Stimulated activated CD8-positive, alpha-beta memory T cell treated with anti-CD3 and anti-CD28 coated beads, Interleukin-7, amount 100 ng/mL, for 4 hours (primary cell): ENCODE results near the gene CACNA1C.
"Not testable (repeated sequence)": the region's sequence is repeated elsewhere in the genome, so short reads cannot be mapped to it uniquely, and the experiment has no call there.

ENCODE experiments used
- DNase-seq, 2 donors: peaks; one replicate each; pipeline ENCODE4 v3.0.0-alpha.2; 2020; ENCODE audit warnings: low read depth in 2 of 2

Gene CACNA1C

DNA sequence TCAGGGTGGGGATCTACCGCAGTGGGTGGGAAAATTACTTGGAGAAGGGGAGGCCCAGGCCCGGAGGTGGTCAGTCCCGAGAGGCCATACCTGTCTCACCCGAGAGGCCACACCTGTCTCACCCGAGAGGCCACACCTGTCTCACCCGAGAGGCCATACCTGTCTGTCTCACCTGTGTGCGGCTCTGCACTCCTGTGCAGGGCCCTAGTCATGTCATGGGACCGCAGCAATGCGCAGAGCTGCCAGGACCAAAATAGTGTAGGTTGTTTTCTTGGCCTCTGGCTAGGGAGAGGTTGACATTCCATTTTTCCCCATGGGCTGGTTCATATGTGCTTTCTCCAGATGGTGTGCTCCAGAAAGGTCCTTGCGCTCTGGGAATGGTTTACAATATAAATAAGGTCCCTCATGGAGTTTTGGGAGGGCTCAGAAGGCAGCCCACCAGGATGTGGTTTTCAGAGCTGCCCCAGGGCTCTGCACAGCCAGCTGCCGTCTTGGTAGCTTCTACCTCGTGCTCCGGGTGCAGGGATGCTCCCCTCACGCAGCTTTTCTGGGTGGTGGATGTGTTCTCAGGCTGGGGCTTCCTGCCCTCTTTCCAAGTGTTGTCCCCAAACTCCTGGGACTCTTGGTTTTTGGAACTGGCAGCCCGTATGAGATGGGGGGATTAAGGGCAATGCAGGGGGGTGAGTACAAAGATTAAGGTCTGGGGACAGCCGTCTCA, 58.2 kb downstream of the CACNA1C start:
- no peak for DNase-seq

GRCh38 chr12:2111826-2112225, 59.0 kb downstream of the CACNA1C start:
- DNase-seq = no peak

DNA sequence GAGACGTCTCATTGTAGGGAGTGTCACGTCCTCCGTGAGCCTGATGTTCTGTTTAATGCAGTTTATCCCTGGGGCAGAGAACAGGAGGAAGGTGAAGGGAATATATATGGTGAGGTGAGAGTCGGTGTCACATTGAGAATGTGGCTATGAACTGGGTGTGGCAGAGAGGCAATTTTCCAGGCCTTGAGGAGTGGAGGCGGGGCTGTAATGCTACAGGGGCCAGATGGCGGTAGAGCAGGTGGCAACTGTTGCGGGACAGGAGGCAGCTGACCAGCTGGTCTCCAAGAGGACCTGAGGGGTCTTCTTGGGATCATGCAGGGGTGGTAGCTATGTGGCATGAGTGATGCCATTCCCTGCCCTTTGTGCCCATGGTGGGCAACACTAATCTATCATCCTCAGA, 59.6 kb downstream of the CACNA1C start:
- no peak for DNase-seq

- DNase-seq = no peak
Observed at GRCh38 chr12:2113119-2113912, 60.5 kb downstream of the CACNA1C start.

- DNase-seq = no peak
Observed at GRCh38 chr12:2114071-2114470, 61.3 kb downstream of the CACNA1C start.

DNA sequence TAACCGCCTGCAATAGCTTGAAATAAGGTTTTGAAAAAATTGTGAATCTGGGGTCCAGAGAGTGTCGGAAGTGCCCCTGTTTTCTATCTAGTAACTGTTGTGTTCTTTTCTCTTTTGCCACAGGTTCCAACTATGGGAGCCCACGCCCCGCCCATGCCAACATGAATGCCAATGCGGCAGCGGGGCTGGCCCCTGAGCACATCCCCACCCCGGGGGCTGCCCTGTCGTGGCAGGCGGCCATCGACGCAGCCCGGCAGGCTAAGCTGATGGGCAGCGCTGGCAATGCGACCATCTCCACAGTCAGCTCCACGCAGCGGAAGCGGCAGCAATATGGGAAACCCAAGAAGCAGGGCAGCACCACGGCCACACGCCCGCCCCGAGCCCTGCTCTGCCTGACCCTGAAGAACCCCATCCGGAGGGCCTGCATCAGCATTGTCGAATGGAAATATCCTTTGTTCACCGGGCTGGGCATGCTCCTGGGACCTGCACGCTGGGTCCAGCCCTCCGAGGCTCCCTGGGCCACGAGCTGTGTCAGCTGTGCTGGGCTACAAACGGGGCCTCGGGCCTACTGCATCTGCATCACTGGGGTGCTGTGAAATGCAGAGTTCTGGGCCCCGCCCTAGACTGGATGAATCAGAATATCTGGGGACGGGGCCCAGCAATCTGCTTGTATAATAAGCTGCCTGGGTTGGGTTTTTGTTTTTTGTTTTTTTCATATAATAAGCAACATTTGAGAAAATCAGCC, 62.5 kb downstream of the CACNA1C start:
- DNase-seq = no peak

DNA sequence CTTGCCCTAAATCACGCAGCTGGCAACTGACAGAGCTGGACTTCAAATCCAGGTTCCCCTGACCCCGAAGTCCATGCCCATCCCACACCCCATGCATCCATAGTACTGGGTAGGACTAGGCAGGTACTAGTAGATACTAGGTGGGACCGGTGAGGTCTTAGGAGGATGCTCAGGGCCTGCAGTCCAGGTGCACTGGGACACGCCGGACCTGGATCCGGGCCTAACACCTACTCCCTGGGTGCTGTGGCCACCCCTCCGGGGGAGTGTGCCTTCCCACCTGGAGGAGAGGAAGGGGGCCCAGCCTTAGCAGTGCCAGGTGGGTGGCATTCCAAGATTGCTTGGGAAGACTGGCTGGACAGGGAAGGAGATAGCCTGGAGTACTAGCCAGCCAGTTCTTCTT, 64.8 kb downstream of the CACNA1C start:
- DNase-seq = no peak

DNA sequence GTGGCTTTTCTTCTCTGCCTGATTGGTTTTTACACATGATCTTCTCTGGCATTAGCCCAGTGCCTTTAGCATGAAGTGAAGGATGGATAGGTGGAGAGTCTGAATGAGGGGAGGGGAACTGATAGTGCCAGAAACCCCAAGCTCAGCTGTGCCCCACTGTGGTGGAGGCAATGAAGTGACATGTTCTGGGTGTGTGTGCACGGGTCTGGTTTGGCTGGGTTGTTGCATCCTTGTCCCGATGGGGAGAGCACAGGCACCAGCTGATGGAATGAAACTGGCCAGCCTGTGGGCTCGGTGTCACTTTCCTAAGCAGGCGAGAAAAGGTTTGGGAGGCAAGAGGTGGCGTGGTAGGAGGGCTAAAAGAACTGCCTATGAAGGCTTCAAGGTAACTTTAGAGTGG, 65.3 kb downstream of the CACNA1C start:
- DNase-seq = no peak

- DNase-seq = no peak
Observed at GRCh38 chr12:2118481-2119255, 65.9 kb downstream of the CACNA1C start.

- no peak for DNase-seq
Observed at GRCh38 chr12:2119266-2119665, 66.5 kb downstream of the CACNA1C start.

GRCh38 chr12:2120982-2121758, 68.4 kb downstream of the CACNA1C start:
- no peak for DNase-seq

GRCh38 chr12:2124466-2125023, 71.8 kb downstream of the CACNA1C start:
- no peak for DNase-seq

GRCh38 chr12:2125651-2126522, 73.1 kb downstream of the CACNA1C start:
- no peak for DNase-seq

DNA sequence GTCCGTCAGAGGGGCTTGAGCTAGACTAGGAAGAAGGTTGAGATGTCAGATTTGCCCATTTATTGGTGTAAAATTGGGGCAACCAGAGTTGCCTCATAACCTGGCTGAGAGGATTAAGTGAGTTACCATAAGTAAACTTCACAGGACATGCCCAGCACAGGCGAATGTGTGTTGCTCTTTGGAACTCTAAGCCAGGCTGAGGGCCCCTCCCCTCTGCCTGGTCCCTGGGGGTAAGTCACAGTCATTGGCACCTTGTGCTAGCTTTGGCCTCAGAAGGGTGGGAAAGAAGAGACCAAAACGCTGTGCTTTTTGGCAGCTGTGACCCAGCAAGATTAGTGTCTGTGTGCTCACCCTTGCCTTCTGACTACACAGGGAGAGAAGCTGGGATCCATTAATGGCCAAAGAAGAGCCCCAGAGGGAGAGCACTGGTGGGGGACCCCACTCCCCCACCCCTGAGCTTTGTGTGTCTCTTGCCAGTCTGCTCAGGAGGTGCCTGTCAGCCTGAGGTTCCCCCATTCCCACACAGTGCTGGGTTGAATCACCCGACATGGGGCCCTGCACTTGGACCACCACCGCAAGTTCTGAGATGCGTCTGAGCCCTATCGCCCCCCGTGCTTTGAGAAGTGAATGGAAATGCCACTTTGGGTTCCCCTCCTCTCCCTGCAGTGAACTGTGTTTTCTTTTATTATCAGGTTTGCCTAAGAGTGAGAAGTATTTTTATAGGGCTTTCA, 74.1 kb downstream of the CACNA1C start:
- DNase-seq = no peak

DNA sequence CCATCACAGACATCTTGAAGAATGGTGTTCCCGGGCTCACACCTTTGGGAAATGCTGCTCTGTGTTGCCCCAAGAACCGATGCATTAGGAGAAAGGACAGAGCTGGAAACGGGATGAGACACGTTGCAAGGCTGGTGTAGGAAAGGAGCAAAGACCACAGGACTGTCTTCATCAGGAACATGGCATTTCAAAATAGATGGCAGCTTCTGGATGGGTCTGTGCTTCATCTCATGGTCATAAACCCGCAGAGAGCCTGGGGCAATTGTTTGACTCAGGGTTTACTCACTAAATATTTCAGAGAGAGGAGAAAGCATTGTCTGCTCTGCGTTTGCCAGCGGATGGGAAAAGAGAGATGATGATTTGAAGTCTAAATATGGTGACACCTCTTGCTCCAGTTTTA, 76.3 kb downstream of the CACNA1C start:
- no peak for DNase-seq

GRCh38 chr12:2135661-2136418, 83.1 kb downstream of the CACNA1C start:
- DNase-seq = not testable (repeated sequence)

DNA sequence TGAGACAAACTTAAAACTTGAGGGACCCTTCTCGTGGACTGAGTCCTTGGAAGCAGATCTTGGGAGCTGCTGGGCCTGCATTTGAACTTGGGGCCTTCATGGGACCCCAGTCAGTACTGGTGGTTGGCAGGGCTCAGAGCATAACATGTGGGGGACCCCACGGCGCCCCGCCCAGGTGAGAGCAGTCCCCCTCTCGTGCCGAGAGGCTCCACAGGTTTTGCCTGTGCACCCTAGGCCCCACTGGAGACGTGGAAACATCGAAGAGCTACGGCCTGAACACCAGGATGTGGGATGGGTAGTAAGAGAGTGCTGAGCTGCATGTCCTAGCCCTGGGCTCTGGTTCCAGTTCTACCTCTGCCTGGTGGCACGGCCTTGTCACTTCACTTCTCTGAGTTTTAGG, 84.1 kb downstream of the CACNA1C start:
- no peak for DNase-seq

DNA sequence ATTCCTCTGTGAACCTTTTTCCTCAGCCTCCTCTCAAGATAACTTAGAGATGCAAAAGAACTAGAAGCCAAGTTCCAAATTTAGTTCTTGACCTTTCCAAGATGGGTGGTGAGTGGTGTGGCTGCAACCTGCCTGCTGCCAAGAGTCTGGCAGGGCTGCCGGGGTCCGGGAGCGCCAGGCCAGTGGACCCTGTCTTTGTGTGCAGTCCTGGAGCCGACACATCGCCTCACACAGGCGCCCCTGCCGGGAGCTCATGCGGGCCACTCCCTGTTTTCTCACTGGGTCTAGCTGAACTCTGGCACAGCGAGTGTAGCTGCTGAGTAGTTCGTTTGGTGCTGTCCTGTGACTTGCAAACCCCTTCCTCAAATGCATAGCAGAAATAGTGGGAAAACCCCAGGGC, 84.9 kb downstream of the CACNA1C start:
- no peak for DNase-seq
